IMR-90 (cell line): ENCODE results near the gene USP47. TPM values are rescaled to one million over a fixed set of nuclear protein-coding genes. Genes with fewer than 3 reads are reported as not detected.

ENCODE experiments used
- ATAC-seq: fragments of 200-7000 bp; cut with Tn5 transposase; 2 replicates; pipeline ENCODE4 v1.9.1; 2020; ENCODE audit warnings: low read depth, mild to moderate bottlenecking, moderate library complexity
- BruUV-seq: library from RNA; stranded (reverse); fragments of 400-500 nt; replicated peaks from 2 replicates; lab custom pipeline; 2021; lab: Mats Ljungman, UMichigan
- CTCF ChIA-PET: fragments of 300-600 bp; formaldehyde crosslinking; extraction: SDS; loops from one replicate; lab custom pipeline; 2021; ENCODE audit warnings: antibody characterized with exemption; lab: Yijun Ruan, JAX
- POLR2A ChIA-PET: fragments of 300-600 bp; sonication (Branson Sonifier 250); formaldehyde crosslinking; loops from one replicate; lab custom pipeline; 2022; ENCODE audit warnings: antibody characterized with exemption; ENCODE audit not compliant: unreplicated experiment; lab: Charles Lee
- DNase-seq: peaks from one replicate; pipeline ENCODE4 v3.0.0; 2013
- H2AFZ ChIP-seq: replicated peaks from 2 replicates; pipeline ENCODE3; 2013; ENCODE audit warnings: low read length, mild to moderate bottlenecking; ENCODE audit not compliant: poor library complexity
- H2AK5ac ChIP-seq: 2 replicates; pipeline ENCODE4 v1.6.1; 2013; ENCODE audit warnings: low read depth, low read length, inconsistent platforms
- H2AK9ac ChIP-seq: replicated peaks from 2 replicates; pipeline ENCODE3; 2013; ENCODE audit warnings: mild to moderate bottlenecking, low read depth, low read length, moderate library complexity; ENCODE audit not compliant: poor library complexity
- H2BK120ac ChIP-seq: 2 replicates; pipeline ENCODE4 v1.6.1; 2013; ENCODE audit warnings: low read depth, low read length, inconsistent platforms
- H2BK15ac ChIP-seq: 3 replicates; pipeline ENCODE4 v1.6.1; 2013; ENCODE audit warnings: low read depth, low read length, inconsistent platforms
- H2BK20ac ChIP-seq: 2 replicates; pipeline ENCODE4 v1.6.1; 2013; ENCODE audit warnings: low read depth, mild to moderate bottlenecking, inconsistent platforms, low read length, moderate library complexity
- H2BK5ac ChIP-seq: 2 replicates; pipeline ENCODE4 v1.6.1; 2013; ENCODE audit warnings: mild to moderate bottlenecking, low read depth, low read length, inconsistent platforms; ENCODE audit not compliant: poor library complexity, severe bottlenecking
- H3K14ac ChIP-seq: replicated peaks from 2 replicates; pipeline ENCODE4 v1.6.1; 2013; ENCODE audit warnings: low read depth, low read length, inconsistent platforms
- H3K18ac ChIP-seq: 2 replicates; pipeline ENCODE4 v1.6.1; 2013; ENCODE audit warnings: low read depth, low read length, control low read depth
- H3K23ac ChIP-seq: 2 replicates; pipeline ENCODE4 v1.6.1; 2013; ENCODE audit warnings: low read depth, low read length, inconsistent platforms
- H3K27ac ChIP-seq: 2 replicates; pipeline ENCODE4 v1.5.1; 2013; ENCODE audit warnings: mild to moderate bottlenecking, control low read depth, low read length; ENCODE audit not compliant: insufficient read depth
- H3K27me3 ChIP-seq: 2 replicates; pipeline ENCODE4 v1.6.1; 2013; ENCODE audit warnings: low read length; ENCODE audit not compliant: control insufficient read depth, insufficient read depth
- H3K36me3 ChIP-seq: 2 replicates; pipeline ENCODE4 v1.6.1; 2013; ENCODE audit warnings: low read length, mixed read lengths; ENCODE audit not compliant: control insufficient read depth, insufficient read depth
- H3K4ac ChIP-seq: 2 replicates; pipeline ENCODE4 v1.6.1; 2013; ENCODE audit warnings: low read depth, low read length, inconsistent platforms
- H3K4me1 ChIP-seq: 2 replicates; pipeline ENCODE4 v1.6.1; 2013; ENCODE audit warnings: low read length, mixed read lengths; ENCODE audit not compliant: control insufficient read depth, insufficient read depth
- H3K4me2 ChIP-seq: 2 replicates; pipeline ENCODE4 v1.6.1; 2013; ENCODE audit warnings: low read depth, mild to moderate bottlenecking, control low read depth, low read length, moderate library complexity
- H3K4me3 ChIP-seq: 2 replicates; pipeline ENCODE4 v1.5.1; 2013; ENCODE audit warnings: low read depth, mild to moderate bottlenecking, control low read depth, low read length, moderate library complexity; ENCODE audit not compliant: insufficient read depth
- H3K56ac ChIP-seq: 2 replicates; pipeline ENCODE4 v1.6.1; 2013; ENCODE audit warnings: low read length, inconsistent platforms; ENCODE audit not compliant: insufficient read depth; ENCODE audit errors: extremely low read depth
- H3K79me1 ChIP-seq, 2 experiments: 2 replicates each; pipeline ENCODE4 v1.6.1; 2013; ENCODE audit warnings: low read length in 2 of 2, inconsistent platforms in 1 of 2, low read depth in 1 of 2
- H3K9ac ChIP-seq: 2 replicates; pipeline ENCODE4 v1.6.1; 2013; ENCODE audit warnings: low read depth, low read length, control low read depth
- H3K9me1 ChIP-seq: 2 replicates; pipeline ENCODE4 v1.6.1; 2013; ENCODE audit warnings: low read length, inconsistent platforms; ENCODE audit not compliant: insufficient read depth
- H3K9me3 ChIP-seq: 2 replicates; pipeline ENCODE4 v1.6.1; 2013; ENCODE audit warnings: low read length; ENCODE audit not compliant: control insufficient read depth, insufficient read depth
- H4K20me1 ChIP-seq: 2 replicates; pipeline ENCODE4 v1.6.1; 2013; ENCODE audit warnings: low read length, inconsistent platforms; ENCODE audit not compliant: insufficient read depth
- H4K5ac ChIP-seq: 2 replicates; pipeline ENCODE4 v1.6.1; 2013; ENCODE audit warnings: mild to moderate bottlenecking, low read depth, low read length, control low read depth
- H4K8ac ChIP-seq, 2 experiments: 2 replicates each; pipeline ENCODE4 v1.6.1; 2013; ENCODE audit warnings: low read depth in 2 of 2, low read length in 2 of 2, control low read depth in 1 of 2, inconsistent platforms in 1 of 2
- H4K91ac ChIP-seq: 2 replicates; pipeline ENCODE4 v1.6.1; 2013; ENCODE audit warnings: low read depth, low read length, inconsistent platforms; ENCODE audit not compliant: insufficient read depth
- CEBPB ChIP-seq: IDR thresholded peaks from 2 replicates; pipeline ENCODE4 v1.6.1; 2012; ENCODE audit warnings: low read depth, low read length, improper control_type of control experiment
- FOS ChIP-seq: fragments of 150-350 bp; IDR thresholded peaks from 2 replicates; pipeline ENCODE4 v1.6.1; 2016; ENCODE audit warnings: low read depth, low read length
- MAZ ChIP-seq: IDR thresholded peaks from 2 replicates; pipeline ENCODE4 v1.6.1; 2012; ENCODE audit warnings: low read depth, mild to moderate bottlenecking, low read length, improper control_type of control experiment, moderate library complexity, borderline replicate concordance
- MXI1 ChIP-seq: IDR thresholded peaks from 2 replicates; pipeline ENCODE4 v1.6.1; 2012; ENCODE audit warnings: low read depth, mild to moderate bottlenecking, low read length, moderate library complexity, borderline replicate concordance
- NFE2L2 ChIP-seq: fragments of 150-350 bp; IDR thresholded peaks from 2 replicates; pipeline ENCODE4 v1.6.1; 2016; ENCODE audit warnings: low read depth, mild to moderate bottlenecking, low read length
- RAD21 ChIP-seq: IDR thresholded peaks from 2 replicates; pipeline ENCODE4 v1.6.1; 2012; ENCODE audit warnings: low read length, improper control_type of control experiment
- RFX5 ChIP-seq: IDR thresholded peaks from 2 replicates; pipeline ENCODE4 v1.8.0; 2012; ENCODE audit warnings: low read depth, mild to moderate bottlenecking, low read length, moderate library complexity
- SMC3 ChIP-seq: fragments of 150-350 bp; IDR thresholded peaks from 2 replicates; pipeline ENCODE4 v1.6.1; 2016; ENCODE audit warnings: low read depth, mild to moderate bottlenecking, antibody characterized with exemption, low read length, moderate library complexity
- WGBS, 2 experiments: methylation state at CpG; one replicate each; pipeline versions ENCODE4 v1.1.5 to v1.1.7; 2013; ENCODE audit warnings: missing lambda C conversion rate in 2 of 2; ENCODE audit not compliant: insufficient read length in 1 of 2; ENCODE audit errors: extremely low coverage in 2 of 2; 5-methylcytosine and 5-hydroxymethylcytosine counted together
- dilution Hi-C: fragments of 300-500 bp; cut with HindIII; formaldehyde crosslinking; loops from one replicate; pipeline ENCODE4 v1.14.3; 2018; ENCODE audit warnings: low sequenced_read_pairs; ENCODE audit not compliant: unreplicated experiment
- in situ Hi-C: fragments of 300-500 bp; cut with MboI; formaldehyde crosslinking; loops from 3 replicates; pipeline ENCODE4 v1.14.3; 2019; ENCODE audit warnings: low sequenced_read_pairs, inconsistent platforms, mixed read lengths
- intact Hi-C: fragments of 100-400 bp; cut with micrococcal nuclease; formaldehyde crosslinking; loops from 2 replicates; pipeline ENCODE4 v1.10.0; 2022
- polyA plus RNA-seq, 3 experiments: library from polyadenylated mRNA; depleted of rRNA; stranded (reverse); fragments of >200 nt; gene quantifications; 2 replicates each; pipeline ENCODE4 v1.2.3, GENCODE V29; 2012; ENCODE audit warnings: low replicate concordance in 1 of 3
- total RNA-seq: library from RNA; depleted of rRNA; stranded (reverse); fragments of >200 nt; gene quantifications from 2 replicates; pipeline ENCODE4 v1.2.3, GENCODE V29; 2012
- TF ChIP-seq, protein P1 (sequence below): fragments of 150-350 bp; IDR thresholded peaks from 2 replicates; pipeline ENCODE4 v1.6.1; 2017; ENCODE audit warnings: mild to moderate bottlenecking, antibody characterized with exemption, low read length, low read depth
- TF ChIP-seq, protein P2 (sequence below): conservative IDR thresholded peaks from 2 replicates; pipeline ENCODE4 v1.5.1; 2012; ENCODE audit warnings: mild to moderate bottlenecking, low read depth, low read length, improper control_type of control experiment

Gene USP47
- total and polyA plus RNA-seq, 2 of the 4 experiments (the other 2 are of a cell fraction): 15.0 to 110 TPM

DNA sequence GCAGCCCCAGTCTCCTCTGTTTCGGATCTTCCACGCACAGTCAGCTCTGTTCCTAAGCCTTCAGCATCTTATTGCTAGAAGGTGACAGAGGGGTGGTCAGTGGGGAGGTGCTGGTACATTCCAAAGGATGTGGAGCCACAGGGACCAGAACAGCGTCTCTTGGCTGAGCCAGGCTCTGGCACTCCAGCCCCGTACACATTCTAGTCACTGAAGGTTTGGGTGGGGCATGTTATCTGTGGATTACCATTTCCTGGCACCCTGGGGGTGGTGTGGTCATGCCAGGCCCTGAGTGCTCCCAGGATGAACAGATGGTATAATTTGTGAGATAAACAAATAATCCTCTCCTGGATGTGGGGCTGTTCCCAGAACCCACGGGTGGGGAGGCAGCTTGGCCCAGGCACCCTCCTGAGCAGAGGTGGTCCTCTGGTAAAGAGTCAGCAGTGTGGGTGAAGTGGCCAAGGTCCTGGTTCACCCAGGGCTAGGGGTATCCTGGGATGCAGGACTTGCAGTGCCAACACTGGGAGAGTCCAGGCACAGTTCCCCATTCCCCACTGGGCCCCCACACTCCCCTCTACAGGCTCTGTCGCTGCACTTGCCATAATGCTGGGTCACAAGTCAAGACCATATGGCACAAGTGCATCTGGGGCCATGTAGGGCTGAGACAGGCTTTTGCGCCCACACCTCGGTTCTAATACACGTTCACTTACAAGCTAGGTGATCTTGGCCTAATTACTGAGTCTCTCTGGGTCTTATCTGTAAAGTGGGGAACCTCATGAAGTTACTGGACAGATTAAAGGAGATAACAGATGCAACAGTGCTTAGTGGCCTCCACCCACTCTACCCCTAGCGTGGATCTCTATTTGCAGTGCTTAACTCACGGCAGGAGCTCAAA, 133.7 kb downstream of the USP47 start:
- Histone ChIP-seq H3K9ac (no peak overlapping the region), H3K9me1 (peaks cover 56% of the 10 kb centered on the region), H2BK120ac (peak overlapping the region; percentile 99), H4K20me1 (peaks cover 7% of the 10 kb centered on the region; the same call in 1 of the 2 replicates), H4K5ac (peak overlapping the region; percentile 72), H3K56ac (no peak overlapping the region), H3K23ac (peak overlapping the region; percentile 96), H2AK5ac (peak overlapping the region; percentile 97), H3K9me3 (no peaks in the 10 kb centered on the region), H3K79me1 (peaks cover 51 to 89% of the 10 kb centered on the region in 2 experiments), H3K18ac (peak overlapping the region; percentile 51), H2BK5ac (peak overlapping the region; percentile 92), H3K14ac (peak overlapping the region; percentile 97), H3K4me1 (peaks cover 62% of the 10 kb centered on the region), H3K4me2 (no peak overlapping the region), H2BK20ac (peak overlapping the region; percentile 92), H2AK9ac (peak overlapping the region; percentile 33), H2AFZ (no peak overlapping the region), H3K36me3 (peaks cover 12% of the 10 kb centered on the region), H3K4ac (peak overlapping the region; percentile 99), H3K27ac (peak overlapping the region; percentile 90), H4K91ac (peak overlapping the region; percentile 95), H3K27me3 (no peaks in the 10 kb centered on the region), H2BK15ac (peak overlapping the region; percentile 83), H4K8ac (peak overlapping the region; percentile 70 to 97; a peak in 3 of 4 replicates), H3K4me3 (no peak overlapping the region)
- TF ChIP-seq MAZ (no peak), CEBPB (no peak), NFE2L2 (no peak), MXI1 (no peak), FOS (no peak), RAD21 (no peak), RFX5 (no peak), SMC3 (no peak)
- TF ChIP-seq, protein P1, sequence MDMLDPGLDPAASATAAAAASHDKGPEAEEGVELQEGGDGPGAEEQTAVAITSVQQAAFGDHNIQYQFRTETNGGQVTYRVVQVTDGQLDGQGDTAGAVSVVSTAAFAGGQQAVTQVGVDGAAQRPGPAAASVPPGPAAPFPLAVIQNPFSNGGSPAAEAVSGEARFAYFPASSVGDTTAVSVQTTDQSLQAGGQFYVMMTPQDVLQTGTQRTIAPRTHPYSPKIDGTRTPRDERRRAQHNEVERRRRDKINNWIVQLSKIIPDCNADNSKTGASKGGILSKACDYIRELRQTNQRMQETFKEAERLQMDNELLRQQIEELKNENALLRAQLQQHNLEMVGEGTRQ: no peak
- TF ChIP-seq, protein P2, sequence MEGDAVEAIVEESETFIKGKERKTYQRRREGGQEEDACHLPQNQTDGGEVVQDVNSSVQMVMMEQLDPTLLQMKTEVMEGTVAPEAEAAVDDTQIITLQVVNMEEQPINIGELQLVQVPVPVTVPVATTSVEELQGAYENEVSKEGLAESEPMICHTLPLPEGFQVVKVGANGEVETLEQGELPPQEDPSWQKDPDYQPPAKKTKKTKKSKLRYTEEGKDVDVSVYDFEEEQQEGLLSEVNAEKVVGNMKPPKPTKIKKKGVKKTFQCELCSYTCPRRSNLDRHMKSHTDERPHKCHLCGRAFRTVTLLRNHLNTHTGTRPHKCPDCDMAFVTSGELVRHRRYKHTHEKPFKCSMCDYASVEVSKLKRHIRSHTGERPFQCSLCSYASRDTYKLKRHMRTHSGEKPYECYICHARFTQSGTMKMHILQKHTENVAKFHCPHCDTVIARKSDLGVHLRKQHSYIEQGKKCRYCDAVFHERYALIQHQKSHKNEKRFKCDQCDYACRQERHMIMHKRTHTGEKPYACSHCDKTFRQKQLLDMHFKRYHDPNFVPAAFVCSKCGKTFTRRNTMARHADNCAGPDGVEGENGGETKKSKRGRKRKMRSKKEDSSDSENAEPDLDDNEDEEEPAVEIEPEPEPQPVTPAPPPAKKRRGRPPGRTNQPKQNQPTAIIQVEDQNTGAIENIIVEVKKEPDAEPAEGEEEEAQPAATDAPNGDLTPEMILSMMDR: no peak
- dilution Hi-C loops (no loop called here), intact Hi-C loops (no loop called here), in situ Hi-C loops (no loop called here)
- CTCF ChIA-PET: no interaction called here
- no peak for ATAC-seq
- DNase-seq: no peak
- POLR2A ChIA-PET: no interaction called here
- 93% methylated on average over 3 of the region's 11 CpGs; no CpG with 5 or more reads in 1 of the 2 experiments for WGBS, 2 experiments
- BruUV-seq: no TSS peak
